Heart right ventricle (tissue), 16 donors: ENCODE measurements around the gene SFN. TPM values are rescaled to one million over a fixed set of nuclear protein-coding genes. Genes with fewer than 3 reads are reported as not detected.
"Not testable (repeated sequence)": the region's sequence is repeated elsewhere in the genome, so short reads cannot be mapped to it uniquely, and the experiment has no call there.

Experiments
- ATAC-seq, 8 donors: fragments of 200-7000 bp; cut with Tn5 transposase; one replicate each; pipeline ENCODE4 v1.9.1; 2020; ENCODE audit warnings: mild to moderate bottlenecking in 8 of 8, moderate library complexity in 8 of 8, moderate number of reproducible peaks in 1 of 8
- DNase-seq, 2 donors: peaks; one replicate each; pipeline ENCODE4 v3.0.0-alpha.2; 2020
- H3K27ac ChIP-seq, 10 donors: fragments of 200-600 bp; sonication (generic) in 2 of 10; one replicate each; pipeline versions ENCODE4 v1.5.0 to v1.8.0; 2020 to 2022; ENCODE audit warnings: mild to moderate bottlenecking in 3 of 10
- H3K27me3 ChIP-seq, 7 donors: fragments of 200-600 bp; one replicate each; pipeline ENCODE4 v1.8.0; 2021 to 2022; ENCODE audit warnings: mild to moderate bottlenecking in 2 of 7
- H3K36me3 ChIP-seq, 9 donors: fragments of 200-600 bp; sonication (generic) in 1 of 9; one replicate each; pipeline versions ENCODE4 v1.5.0 to v1.8.0; 2020 to 2022; ENCODE audit warnings: mild to moderate bottlenecking in 2 of 9
- H3K4me1 ChIP-seq, 9 donors: fragments of 200-600 bp; sonication (generic) in 1 of 9; one replicate each; pipeline versions ENCODE4 v1.5.0 to v1.8.0; 2020 to 2022; ENCODE audit warnings: mild to moderate bottlenecking in 4 of 9
- H3K4me3 ChIP-seq, 10 donors: fragments of 200-600 bp; sonication (generic) in 2 of 10; one replicate each; pipeline versions ENCODE4 v1.5.0 to v1.8.0; 2020 to 2022; ENCODE audit warnings: mild to moderate bottlenecking in 7 of 10, moderate library complexity in 2 of 10
- H3K9me3 ChIP-seq, 11 donors: fragments of 200-600 bp in 10 of 11; sonication (generic) in 2 of 11; one replicate each; pipeline versions ENCODE4 v1.5.0 to v1.8.0; 2013 to 2022; ENCODE audit warnings: mild to moderate bottlenecking in 2 of 11, control low read depth in 1 of 11, moderate library complexity in 1 of 11
- WGBS, 2 donors: extraction: QIAGEN DNeasy Blood & Tissue Kit; methylation state at CpG; one replicate each; pipeline ENCODE4 v1.1.7; 2013; ENCODE audit warnings: inconsistent platforms in 1 of 2; 5-methylcytosine and 5-hydroxymethylcytosine counted together
- intact Hi-C, 10 donors: fragments of 100-400 bp; cut with DNase I; formaldehyde crosslinking; loops; one replicate each; pipeline versions ENCODE4 v1.11.1 to v1.14.2; 2022
- polyA plus RNA-seq, 2 donors: library from polyadenylated mRNA; stranded (reverse); fragments of 200-250 nt; gene quantifications; one replicate each; pipeline ENCODE4 v1.2.3, GENCODE V29; 2013
- total RNA-seq, 10 donors: library from RNA; stranded (reverse); fragmentation: NEBNext Ultra II Directional in 3 of 10; extraction: Animal tissue kit (Norgen Biotek cat#: 25700) in 3 of 10; gene quantifications; one replicate each; pipeline versions ENCODE4 v1.2.1 to v1.2.4, GENCODE V29; 2021 to 2023
- TF ChIP-seq, protein P1 (sequence below), 9 donors: fragments of 200-600 bp; sonication (generic) in 2 of 9; IDR thresholded peaks; one replicate each; pipeline versions ENCODE4 v1.5.0 to v1.8.0; 2021 to 2022; ENCODE audit warnings: antibody characterized with exemption in 9 of 9, mild to moderate bottlenecking in 5 of 9, moderate library complexity in 1 of 9
- donor health status: Arrhythmogenic right ventricular cardiomyopathy.
- donor health status: ischemic (EF 13 %, LVEDD 7.1; RV severe dilation, severe dysfunction).
- donor health status: healthy with polysubstance abuse.
- donor health status: DM: no; HTN: yes; CAD: no.
- donor health status: DM: no; HTN: no; CAD: no.
- donor health status: ischemic (EF 25% LVEDD 6.9; RV normal size, moderate dysfunction).
- donor health status: ischemic (EF 25% LVEDD 5.7; RV mildly dilated, moderate dysfunction).
- donor health status: healthy.
- donor health status: DM: yes; HTN: yes; CAD: no.
- donor health status: Ischemic cardiomyopathy.
- donor health status: ischemic (EF 35%, LVEDD 5.7; RV mildly dilated, moderate dysfunction).
- donor health status: nonischemic (EF 11% LVEDD 7.7; RV severe dilation, severe dysfunction).
- donor health status: DM: yes; HTN: yes; CAD: no.
- donor health status: PGD.
- donor health status: ischemic (EF 29% LVEDD 5.4; RV normal size, mild dysfunction).
- donor health status: nonischemic (EF 23%, LVEDD 6.1; RV moderate dilation, normal function).

Gene SFN
- total and polyA plus RNA-seq, 12 donors: 0.19 to 0.42 TPM; not detected in 10

DNA sequence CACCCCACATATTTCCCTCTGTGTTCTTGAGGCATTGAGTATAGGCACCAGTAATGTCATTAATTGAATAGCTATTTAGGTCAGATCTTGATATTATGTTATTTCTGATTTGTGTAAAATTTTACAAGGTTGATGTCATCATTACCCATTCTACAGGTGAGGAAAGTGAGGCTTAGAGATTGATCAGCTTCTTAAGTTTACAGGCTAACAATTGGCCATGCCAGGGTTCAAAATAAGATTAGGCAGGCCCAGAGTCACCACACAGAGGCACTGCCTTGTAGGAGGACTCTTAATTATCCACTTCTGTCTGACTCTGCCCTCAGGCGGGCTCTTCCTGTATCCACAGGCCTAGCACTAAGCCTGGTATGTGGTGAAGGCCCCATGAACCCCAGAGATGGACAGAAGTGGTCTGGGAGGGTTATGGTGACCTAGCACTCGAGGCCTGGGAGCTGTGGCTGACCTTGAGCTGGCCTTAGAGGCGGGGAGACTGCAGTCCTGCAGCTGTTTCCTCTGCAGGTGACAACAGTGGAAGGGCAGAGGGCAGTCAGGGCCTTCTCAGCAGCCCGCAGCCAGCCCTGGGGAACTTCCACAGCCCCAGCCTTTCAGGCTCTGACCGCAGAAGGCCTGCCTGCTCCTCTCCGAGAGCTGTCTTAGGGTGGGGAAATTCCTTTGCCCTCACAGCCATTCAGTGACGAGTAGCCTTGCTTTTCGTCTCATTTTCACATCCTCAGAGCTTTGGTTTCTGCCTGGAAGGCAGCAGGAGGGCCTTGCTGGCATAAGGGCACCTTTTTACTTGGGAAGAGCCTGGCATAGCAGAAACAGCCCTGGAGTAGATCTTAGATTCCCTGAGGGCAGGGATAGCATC lies 24.2 kb upstream of the SFN start:
- no peak for DNase-seq
- Histone ChIP-seq H3K36me3 (peaks cover 0 to 98% (median 12%) of the 10 kb centered on the region in 9 donors), H3K4me3 (no peak overlapping the region), H3K27ac (peak overlapping the region in 1 of 10 donors; percentile 39), H3K27me3 (no peaks in the 10 kb centered on the region), H3K9me3 (no peaks in the 10 kb centered on the region), H3K4me1 (peaks cover 0 to 21% (median 0%) of the 10 kb centered on the region in 9 donors)
- intact Hi-C loops: no loop called here
- 58 to 59% methylated on average over 8 of the region's 8 CpGs for WGBS, 2 donors
- peak in 4 of 8 donors; percentile 21 to 53 (median 26) for ATAC-seq
- TF ChIP-seq, protein P1, sequence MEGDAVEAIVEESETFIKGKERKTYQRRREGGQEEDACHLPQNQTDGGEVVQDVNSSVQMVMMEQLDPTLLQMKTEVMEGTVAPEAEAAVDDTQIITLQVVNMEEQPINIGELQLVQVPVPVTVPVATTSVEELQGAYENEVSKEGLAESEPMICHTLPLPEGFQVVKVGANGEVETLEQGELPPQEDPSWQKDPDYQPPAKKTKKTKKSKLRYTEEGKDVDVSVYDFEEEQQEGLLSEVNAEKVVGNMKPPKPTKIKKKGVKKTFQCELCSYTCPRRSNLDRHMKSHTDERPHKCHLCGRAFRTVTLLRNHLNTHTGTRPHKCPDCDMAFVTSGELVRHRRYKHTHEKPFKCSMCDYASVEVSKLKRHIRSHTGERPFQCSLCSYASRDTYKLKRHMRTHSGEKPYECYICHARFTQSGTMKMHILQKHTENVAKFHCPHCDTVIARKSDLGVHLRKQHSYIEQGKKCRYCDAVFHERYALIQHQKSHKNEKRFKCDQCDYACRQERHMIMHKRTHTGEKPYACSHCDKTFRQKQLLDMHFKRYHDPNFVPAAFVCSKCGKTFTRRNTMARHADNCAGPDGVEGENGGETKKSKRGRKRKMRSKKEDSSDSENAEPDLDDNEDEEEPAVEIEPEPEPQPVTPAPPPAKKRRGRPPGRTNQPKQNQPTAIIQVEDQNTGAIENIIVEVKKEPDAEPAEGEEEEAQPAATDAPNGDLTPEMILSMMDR (IDR thresholded peaks at IDR 0.05): no peak

DNA sequence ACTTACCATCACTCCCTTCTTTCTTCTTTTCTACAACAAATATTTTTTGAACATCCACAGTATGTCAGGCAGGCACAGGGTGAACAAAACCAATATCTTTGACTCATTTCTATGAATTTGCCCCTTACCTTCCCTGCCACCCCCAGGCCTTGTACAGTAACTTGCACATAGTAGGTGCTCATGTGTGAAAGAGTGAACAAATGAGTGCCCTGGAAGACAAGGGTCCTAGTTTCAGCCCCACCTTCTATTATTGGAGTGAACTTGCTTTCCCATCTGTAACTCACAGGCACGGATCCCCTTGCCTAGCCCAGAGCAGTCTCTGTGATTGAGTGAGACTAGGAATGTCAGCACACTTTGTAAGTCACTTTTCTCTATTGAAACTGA lies 23.6 kb upstream of the SFN start:
- peak overlapping the region in 1 of 10 donors; percentile 39 for H3K27ac ChIP-seq
- H3K4me1 ChIP-seq: peaks cover 0 to 15% (median 0%) of the 10 kb centered on the region in 9 donors
- ATAC-seq (no peak), DNase-seq (no peak)
- 92 to 100% methylated on average over 1 of the region's 1 CpG for WGBS, 2 donors
- TF ChIP-seq, protein P1 (IDR thresholded peaks at IDR 0.05): no peak
- intact Hi-C loops: no loop called here
- H3K27me3 ChIP-seq: no peaks in the 10 kb centered on the region
- H3K9me3 ChIP-seq: no peaks in the 10 kb centered on the region
- peaks cover 0 to 98% (median 6%) of the 10 kb centered on the region in 9 donors for H3K36me3 ChIP-seq
- H3K4me3 ChIP-seq: no peak overlapping the region

DNA sequence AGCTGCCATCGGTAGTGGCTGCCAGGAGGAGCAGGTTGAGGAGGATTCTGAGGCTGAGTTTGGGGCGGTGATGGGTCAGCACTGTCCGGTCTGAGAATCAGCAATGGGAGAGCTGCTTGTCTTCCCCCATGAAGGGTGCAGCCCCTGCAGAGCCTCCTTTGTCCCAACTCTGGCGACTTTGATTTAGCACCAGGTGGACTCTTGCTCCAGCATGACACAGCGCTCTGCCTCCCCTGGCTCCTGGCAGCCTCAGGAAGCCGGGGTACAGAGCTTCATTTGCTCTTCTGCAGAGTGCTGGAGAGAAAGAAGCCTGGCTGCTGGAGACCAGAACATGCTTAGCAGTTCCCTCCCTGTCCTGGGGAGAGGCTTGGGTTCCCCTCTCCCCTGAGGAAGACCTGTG lies 23.2 kb upstream of the SFN start:
- peaks cover 0 to 98% (median 3%) of the 10 kb centered on the region in 9 donors for H3K36me3 ChIP-seq
- peak overlapping the region in 1 of 10 donors; percentile 39 for H3K27ac ChIP-seq
- no peak overlapping the region for H3K4me3 ChIP-seq
- H3K27me3 ChIP-seq: no peaks in the 10 kb centered on the region
- intact Hi-C loops: no loop called here
- TF ChIP-seq, protein P1 (IDR thresholded peaks at IDR 0.05): no peak
- H3K4me1 ChIP-seq: peaks cover 0 to 13% (median 0%) of the 10 kb centered on the region in 9 donors
- no peak for DNase-seq
- 83 to 94% methylated on average over 6 of the region's 6 CpGs for WGBS, 2 donors
- no peaks in the 10 kb centered on the region for H3K9me3 ChIP-seq
- ATAC-seq: no peak

DNA sequence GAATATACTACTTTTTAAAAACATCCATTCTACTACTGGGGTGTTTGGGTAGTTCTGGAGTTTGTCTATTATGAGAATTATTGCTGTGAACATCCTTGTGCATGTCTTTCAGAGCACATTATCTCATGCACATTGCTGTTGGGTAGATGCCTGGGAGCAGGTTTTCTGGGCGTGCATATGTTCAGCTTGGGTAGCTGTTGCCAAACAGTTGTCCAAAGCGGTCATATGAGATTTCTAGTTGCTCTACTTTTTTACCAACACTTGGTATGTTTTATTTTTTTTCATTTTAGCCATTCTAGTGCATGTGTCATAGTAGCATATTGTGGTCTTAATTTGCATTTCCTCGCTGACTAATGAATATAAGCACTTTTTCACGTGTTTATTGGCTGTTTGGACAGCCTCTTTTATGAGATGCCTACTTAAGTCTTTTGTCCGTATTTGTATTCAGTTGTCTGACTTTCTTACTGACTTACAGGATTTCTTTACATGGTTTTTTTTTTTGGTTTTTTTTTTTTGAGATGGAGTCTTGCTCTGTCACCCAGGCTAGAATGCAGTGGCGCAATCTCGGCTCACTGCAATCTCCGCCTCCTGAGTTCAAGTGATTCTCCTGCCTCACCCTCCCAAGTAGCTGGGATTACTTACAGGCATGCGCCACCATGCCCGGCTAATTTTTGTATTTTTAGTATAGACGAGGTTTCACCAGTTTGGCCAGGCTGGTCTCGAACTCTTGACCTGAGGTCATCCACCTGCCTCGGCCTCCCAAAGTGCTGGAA lies 18.3 kb upstream of the SFN start:
- no peak for ATAC-seq

DNA sequence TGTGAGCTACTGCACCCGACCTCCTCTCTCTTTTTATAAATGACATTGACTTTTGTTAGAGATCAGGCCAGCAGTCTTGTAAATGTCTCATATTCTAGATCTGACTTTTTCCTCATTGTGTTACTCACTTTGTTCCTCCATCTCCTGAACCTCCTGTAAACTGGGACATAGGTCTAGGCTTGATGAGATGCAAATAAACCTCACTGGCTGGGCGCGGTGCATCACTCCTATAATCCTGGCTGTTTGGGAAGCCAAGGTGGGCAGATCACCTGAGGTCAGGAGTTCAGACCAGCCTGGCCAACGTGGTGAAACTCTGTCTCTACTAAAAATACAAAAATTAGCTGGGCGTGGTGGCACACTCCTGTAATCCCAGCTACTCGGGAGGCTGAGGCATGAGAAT lies 15.1 kb upstream of the SFN start:
- not testable (repeated sequence) for H3K9me3 ChIP-seq, DNase-seq, H3K27ac ChIP-seq, ATAC-seq, H3K4me1 ChIP-seq, H3K4me3 ChIP-seq, H3K27me3 ChIP-seq
- 89 to 93% methylated on average over 6 of the region's 6 CpGs for WGBS, 2 donors
- intact Hi-C loops: loop anchor here in 1 of 10 donors (5.0 kb wide), 1 partner anchor 34 kb away; no protein-coding TSS in a partner anchor
- H3K36me3 ChIP-seq: peaks cover 0 to 94% (median 46%) of the 10 kb centered on the region in 9 donors

More for the DNA sequence above, 18.3 kb upstream of the SFN start:
- peaks cover 0 to 94% (median 15%) of the 10 kb centered on the region in 9 donors for H3K36me3 ChIP-seq
- 93 to 94% methylated on average over 13 of the region's 13 CpGs for WGBS, 2 donors
- no peak for DNase-seq
- H3K27ac ChIP-seq: no peak overlapping the region
- no peaks in the 10 kb centered on the region for H3K9me3 ChIP-seq
- no peaks in the 10 kb centered on the region for H3K27me3 ChIP-seq
- TF ChIP-seq, protein P1 (IDR thresholded peaks at IDR 0.05): no peak
- intact Hi-C loops: loop anchor here in 1 of 10 donors (5.0 kb wide), 1 partner anchor 38 kb away; no protein-coding TSS in a partner anchor
- H3K4me1 ChIP-seq: peaks cover 0 to 5% (median 0%) of the 10 kb centered on the region in 9 donors
- no peak overlapping the region for H3K4me3 ChIP-seq
